HT-29 (cell line): ENCODE data around the gene KCNQ1. TPM values are rescaled to one million over a fixed set of nuclear protein-coding genes. Genes with fewer than 3 reads are reported as not detected.

Experiments used
- DNase-seq: peaks from one replicate; pipeline ENCODE4 v3.0.0-alpha.2; 2015; ENCODE audit warnings: low spot score
- total RNA-seq: library from RNA; depleted of rRNA; stranded (reverse); fragments of >200 nt; shearing (Covaris generic); gene quantifications from 2 replicates; pipeline ENCODE4 v1.2.3, GENCODE V29; 2014

The KCNQ1 gene
- total RNA-seq, 1 experiment from 2014 or later = 9.9 TPM

- no peak for DNase-seq
These were observed 405.4 kb downstream of the KCNQ1 start for GRCh38 chr11:2849994-2850770.

GRCh38 chr11:2853401-2853800 is 408.6 kb downstream of the KCNQ1 start:
- DNase-seq = no peak

GRCh38 chr11:2853997-2854560 is 409.3 kb downstream of the KCNQ1 start:
- DNase-seq = no peak

- DNase-seq = no peak
These were observed 410.4 kb downstream of the KCNQ1 start for GRCh38 chr11:2855162-2855561.

- no peak for DNase-seq
These were observed 412.5 kb downstream of the KCNQ1 start for GRCh38 chr11:2857276-2857675.

- DNase-seq = no peak
These were observed 413.1 kb downstream of the KCNQ1 start for GRCh38 chr11:2857918-2858317.

- no peak for DNase-seq
These were observed 414.3 kb downstream of the KCNQ1 start for GRCh38 chr11:2858995-2859698.

- no peak for DNase-seq
These were observed 414.9 kb downstream of the KCNQ1 start for GRCh38 chr11:2859699-2860037.

GRCh38 chr11:2860636-2861035 is 415.8 kb downstream of the KCNQ1 start:
- DNase-seq = peak; percentile 86

GRCh38 chr11:2862395-2863275 is 417.8 kb downstream of the KCNQ1 start:
- DNase-seq = no peak

- no peak for DNase-seq
These were observed 418.4 kb downstream of the KCNQ1 start for GRCh38 chr11:2863276-2863618.

GRCh38 chr11:2864901-2865300 is 420.1 kb downstream of the KCNQ1 start:
- no peak for DNase-seq

- DNase-seq = no peak
These were observed 421.2 kb downstream of the KCNQ1 start for GRCh38 chr11:2865922-2866577.

GRCh38 chr11:2867142-2867541 is 422.3 kb downstream of the KCNQ1 start:
- no peak for DNase-seq

- no peak for DNase-seq
These were observed 423.1 kb downstream of the KCNQ1 start for GRCh38 chr11:2867722-2868505.

GRCh38 chr11:2868506-2869133 is 423.8 kb downstream of the KCNQ1 start:
- no peak for DNase-seq

GRCh38 chr11:2869134-2869526 is 424.3 kb downstream of the KCNQ1 start:
- DNase-seq = no peak

- DNase-seq = no peak
These were observed 425.0 kb downstream of the KCNQ1 start for GRCh38 chr11:2869561-2870427.

- DNase-seq = no peak
These were observed 425.7 kb downstream of the KCNQ1 start for GRCh38 chr11:2870460-2870859.
